ENCODE results near the gene ACBD3. TPM values are rescaled to one million over a fixed set of nuclear protein-coding genes. Genes with fewer than 3 reads are reported as not detected.

ACBD3 gene
- total and polyA plus RNA-seq, 2 donors from 2014 or later, result 12.4 to 43.1 TPM

- FAIRE-seq, result no peak
Observed at GRCh38 chr1:226222686-226223085, 36.1 kb upstream of the ACBD3 start.

GRCh38 chr1:226220473-226221189 lies 34.1 kb upstream of the ACBD3 start:
- Histone ChIP-seq H3K9me3 (ENCODE audit: control insufficient read depth in 2 of 3, insufficient read depth in 1 of 3, low read length in 3 of 3) (no peaks in the 10 kb centered on the region), H3K4me1 (ENCODE audit: control insufficient read depth in 2 of 3, insufficient read depth in 2 of 3, low read depth in 1 of 3, low read length in 3 of 3) (no peaks in the 10 kb centered on the region), H3K9ac (ENCODE audit: low read length in 3 of 3) (no peak overlapping the region), H3K4me3 (ENCODE audit: low read length in 3 of 3) (no peak overlapping the region), H3K27me3 (ENCODE audit: control insufficient read depth, insufficient read depth, low read length) (peaks cover 5% of the 10 kb centered on the region), H3K27ac (ENCODE audit: low read depth in 2 of 2, low read length in 2 of 2) (no peak overlapping the region), H3K36me3 (ENCODE audit: control insufficient read depth in 2 of 3, insufficient read depth in 3 of 3, low read length in 3 of 3) (no peaks in the 10 kb centered on the region)
- DNase-seq (no peak), FAIRE-seq (no peak)
- intact Hi-C loops (cut with DNase I), result no loop called here
- no peak for TF ChIP-seq CTCF (IDR thresholded peaks at IDR 0.05; ENCODE audit: borderline replicate concordance, extremely low read depth, insufficient read depth)

More at GRCh38 chr1:226222686-226223085, 36.1 kb upstream of the ACBD3 start:
- no peak for DNase-seq
- no peaks in the 10 kb centered on the region for H3K36me3 ChIP-seq (ENCODE audit: control insufficient read depth in 2 of 3, insufficient read depth in 3 of 3, low read length in 3 of 3)
- H3K27me3 ChIP-seq (ENCODE audit: control insufficient read depth, insufficient read depth, low read length), result peaks cover 5% of the 10 kb centered on the region
- H3K9me3 ChIP-seq (ENCODE audit: control insufficient read depth in 2 of 3, insufficient read depth in 1 of 3, low read length in 3 of 3), result no peaks in the 10 kb centered on the region
- H3K4me3 ChIP-seq (ENCODE audit: low read length in 3 of 3), result no peak overlapping the region
- no peak overlapping the region for H3K9ac ChIP-seq (ENCODE audit: low read length in 3 of 3)
- intact Hi-C loops (cut with DNase I), result no loop called here
- no peak overlapping the region for H3K27ac ChIP-seq (ENCODE audit: low read depth in 2 of 2, low read length in 2 of 2)
- TF ChIP-seq CTCF (IDR thresholded peaks at IDR 0.05; ENCODE audit: borderline replicate concordance, extremely low read depth, insufficient read depth), result no peak
- no peaks in the 10 kb centered on the region for H3K4me1 ChIP-seq (ENCODE audit: control insufficient read depth in 2 of 3, insufficient read depth in 2 of 3, low read depth in 1 of 3, low read length in 3 of 3)

DNA sequence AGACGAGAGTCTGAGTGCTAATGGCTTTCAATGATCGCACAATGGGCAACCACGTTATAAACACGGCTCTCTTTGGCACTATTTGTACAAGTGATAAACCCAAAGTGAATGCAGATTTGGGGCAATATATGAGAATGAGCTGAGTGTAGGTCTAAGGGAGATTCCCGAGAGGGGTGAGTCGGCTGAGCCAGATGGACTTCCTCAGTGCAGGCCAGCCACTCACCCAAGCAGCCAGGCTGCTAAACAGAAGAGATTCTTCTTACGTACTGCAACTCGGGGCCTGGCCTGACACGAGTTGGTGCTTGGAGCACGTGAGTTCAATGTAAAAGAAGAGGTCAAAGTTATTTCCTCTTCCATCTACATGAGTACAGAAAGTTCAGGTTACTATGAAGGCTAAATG lies 30.7 kb upstream of the ACBD3 start:
- FAIRE-seq (no peak), DNase-seq (no peak)
- Histone ChIP-seq H3K27me3 (ENCODE audit: control insufficient read depth, insufficient read depth, low read length) (no peaks in the 10 kb centered on the region), H3K9ac (ENCODE audit: low read length in 3 of 3) (no peak overlapping the region), H3K4me1 (ENCODE audit: control insufficient read depth in 2 of 3, insufficient read depth in 2 of 3, low read depth in 1 of 3, low read length in 3 of 3) (no peaks in the 10 kb centered on the region), H3K9me3 (ENCODE audit: control insufficient read depth in 2 of 3, insufficient read depth in 1 of 3, low read length in 3 of 3) (no peaks in the 10 kb centered on the region), H3K27ac (ENCODE audit: low read depth in 2 of 2, low read length in 2 of 2) (no peak overlapping the region), H3K4me3 (ENCODE audit: low read length in 3 of 3) (no peak overlapping the region), H3K36me3 (ENCODE audit: control insufficient read depth in 2 of 3, insufficient read depth in 3 of 3, low read length in 3 of 3) (no peaks in the 10 kb centered on the region)
- intact Hi-C loops (cut with DNase I), result no loop called here
- no peak for TF ChIP-seq CTCF (IDR thresholded peaks at IDR 0.05; ENCODE audit: borderline replicate concordance, extremely low read depth, insufficient read depth)

DNA sequence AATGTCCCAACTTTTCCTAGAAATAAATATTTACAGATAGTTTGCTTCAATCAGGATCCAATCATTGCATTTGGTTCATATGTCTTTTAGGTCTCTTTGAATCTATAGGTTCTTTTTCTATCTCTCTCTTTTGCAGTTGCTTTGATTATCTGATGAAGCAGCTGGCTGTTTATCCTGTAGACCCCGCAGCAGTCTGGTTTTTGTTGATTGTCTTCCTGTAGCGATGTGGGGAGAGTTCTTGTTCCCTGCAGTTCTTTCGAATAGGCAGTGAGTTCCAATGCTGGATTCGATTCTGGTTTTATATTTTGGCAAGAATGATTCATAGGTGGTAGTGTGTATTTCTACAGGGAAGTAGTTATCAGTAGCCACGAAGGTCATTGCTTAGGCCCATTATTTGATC lies 29.5 kb upstream of the ACBD3 start:
- H3K27me3 ChIP-seq (ENCODE audit: control insufficient read depth, insufficient read depth, low read length), result no peaks in the 10 kb centered on the region
- H3K9ac ChIP-seq (ENCODE audit: low read length in 3 of 3), result no peak overlapping the region
- H3K27ac ChIP-seq (ENCODE audit: low read depth in 2 of 2, low read length in 2 of 2), result no peak overlapping the region
- H3K4me3 ChIP-seq (ENCODE audit: low read length in 3 of 3), result no peak overlapping the region
- TF ChIP-seq CTCF (IDR thresholded peaks at IDR 0.05; ENCODE audit: borderline replicate concordance, extremely low read depth, insufficient read depth), result no peak
- H3K4me1 ChIP-seq (ENCODE audit: control insufficient read depth in 2 of 3, insufficient read depth in 2 of 3, low read depth in 1 of 3, low read length in 3 of 3), result no peaks in the 10 kb centered on the region
- no peaks in the 10 kb centered on the region for H3K9me3 ChIP-seq (ENCODE audit: control insufficient read depth in 2 of 3, insufficient read depth in 1 of 3, low read length in 3 of 3)
- FAIRE-seq, result no peak
- no peak for DNase-seq
- intact Hi-C loops (cut with DNase I), result no loop called here
- H3K36me3 ChIP-seq (ENCODE audit: control insufficient read depth in 2 of 3, insufficient read depth in 3 of 3, low read length in 3 of 3), result no peaks in the 10 kb centered on the region
